Measurements from ENCODE around the gene SAMD8. TPM values are rescaled to one million over a fixed set of nuclear protein-coding genes. Genes with fewer than 3 reads are reported as not detected.

Gene SAMD8
- total and polyA plus RNA-seq, 7 donors, result 10.8 to 44.2 (median 35.1) TPM

DNA sequence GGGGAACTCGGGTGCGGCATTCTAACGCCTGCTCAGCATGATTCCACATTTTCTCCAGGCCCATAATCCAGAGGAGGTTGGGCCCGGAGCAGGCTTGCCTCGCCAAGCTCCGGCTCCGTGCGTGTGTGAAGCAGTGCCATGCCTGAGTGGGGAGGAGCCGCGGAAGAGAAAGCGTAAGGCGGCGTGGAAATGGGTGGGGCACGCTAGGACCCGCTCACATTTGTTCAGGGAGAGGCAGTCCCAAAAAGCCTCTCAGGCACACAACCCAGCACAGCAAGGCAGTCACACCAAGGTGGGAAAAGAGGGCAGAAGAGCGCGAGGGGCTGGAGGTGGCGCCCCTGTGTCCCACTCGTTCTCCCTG is 98.4 kb downstream of the SAMD8 start:
- peak overlapping the region; percentile 97 for H3K4me3 ChIP-seq
- peak; percentile 63 to 78 (median 70) for ATAC-seq
- no peaks in the 10 kb centered on the region for H3K27me3 ChIP-seq (ENCODE audit: insufficient read depth in 3 of 3, low read length in 2 of 3)
- TF ChIP-seq, protein P1, sequence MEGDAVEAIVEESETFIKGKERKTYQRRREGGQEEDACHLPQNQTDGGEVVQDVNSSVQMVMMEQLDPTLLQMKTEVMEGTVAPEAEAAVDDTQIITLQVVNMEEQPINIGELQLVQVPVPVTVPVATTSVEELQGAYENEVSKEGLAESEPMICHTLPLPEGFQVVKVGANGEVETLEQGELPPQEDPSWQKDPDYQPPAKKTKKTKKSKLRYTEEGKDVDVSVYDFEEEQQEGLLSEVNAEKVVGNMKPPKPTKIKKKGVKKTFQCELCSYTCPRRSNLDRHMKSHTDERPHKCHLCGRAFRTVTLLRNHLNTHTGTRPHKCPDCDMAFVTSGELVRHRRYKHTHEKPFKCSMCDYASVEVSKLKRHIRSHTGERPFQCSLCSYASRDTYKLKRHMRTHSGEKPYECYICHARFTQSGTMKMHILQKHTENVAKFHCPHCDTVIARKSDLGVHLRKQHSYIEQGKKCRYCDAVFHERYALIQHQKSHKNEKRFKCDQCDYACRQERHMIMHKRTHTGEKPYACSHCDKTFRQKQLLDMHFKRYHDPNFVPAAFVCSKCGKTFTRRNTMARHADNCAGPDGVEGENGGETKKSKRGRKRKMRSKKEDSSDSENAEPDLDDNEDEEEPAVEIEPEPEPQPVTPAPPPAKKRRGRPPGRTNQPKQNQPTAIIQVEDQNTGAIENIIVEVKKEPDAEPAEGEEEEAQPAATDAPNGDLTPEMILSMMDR (IDR thresholded peaks at IDR 0.05), result no peak
- peaks cover 54% of the 10 kb centered on the region for H3K4me1 ChIP-seq
- H3K9me3 ChIP-seq, result no peaks in the 10 kb centered on the region
- H3K36me3 ChIP-seq (ENCODE audit: insufficient read depth in 1 of 2, low read depth in 1 of 2), result peaks cover 3 to 33% of the 10 kb centered on the region in 2 donors
- intact Hi-C loops (cut with DNase I), result loop anchor here (2.0 to 5.0 kb wide), 2 partner anchors 98 to 99 kb away; partner anchors contain the start of gene SAMD8 (in 2 of the 2)
- peak overlapping the region; percentile 100 for H3K27ac ChIP-seq
- DNase-seq, result peak; percentile 85 to 93
- 0 to 1% (median 0%) methylated on average over 15 to 19 of the region's 19 CpGs for WGBS, 3 donors

DNA sequence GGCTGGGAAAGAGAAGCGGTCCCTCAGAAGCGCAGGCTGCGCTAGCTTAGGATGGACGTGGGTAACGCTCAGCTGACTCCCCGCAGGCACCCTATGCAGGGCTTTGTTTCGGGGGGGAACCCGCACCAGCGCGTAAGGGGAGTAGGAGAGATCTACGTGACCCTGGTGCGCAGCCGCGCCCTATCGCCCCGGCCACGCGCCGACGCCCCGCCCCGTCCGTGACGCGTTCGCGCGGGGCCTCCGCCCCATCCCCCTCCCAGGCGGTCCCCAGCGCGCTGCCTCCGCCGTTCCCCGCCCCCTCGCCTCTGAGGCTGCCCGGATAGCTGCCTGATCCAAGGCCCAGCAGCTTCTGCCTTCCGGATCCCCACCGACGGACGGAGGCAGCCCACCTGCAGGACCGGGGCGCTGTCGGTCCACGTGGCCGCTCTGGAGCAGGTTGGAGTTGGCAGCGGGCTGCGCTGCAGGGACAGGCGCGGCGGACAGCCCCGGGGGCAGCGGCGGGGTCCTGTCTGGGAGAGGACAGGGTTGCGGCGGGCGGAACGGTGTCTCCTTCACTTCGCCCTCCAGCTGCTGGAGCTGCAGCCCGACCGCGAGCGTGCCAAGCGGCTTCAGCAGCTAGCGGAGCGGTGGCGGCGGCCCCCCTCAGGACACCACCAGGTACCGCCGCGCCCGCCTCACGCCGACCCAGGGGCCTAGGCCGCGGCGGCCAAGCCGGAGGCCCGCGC is 99.0 kb downstream of the SAMD8 start, which contains the start of gene VDAC2:
VDAC2 (plus strand) TSS at position 515 of the 725 bp plus-strand sequence. CDS start 363 bp downstream, outside the sequence.
- WGBS, 3 donors, result 0% methylated on average over 40 to 80 of the region's 80 CpGs
- Histone ChIP-seq H3K36me3 (ENCODE audit: insufficient read depth in 1 of 2, low read depth in 1 of 2) (peaks cover 3 to 39% of the 10 kb centered on the region in 2 donors), H3K9me3 (no peaks in the 10 kb centered on the region), H3K27me3 (ENCODE audit: insufficient read depth in 3 of 3, low read length in 2 of 3) (no peaks in the 10 kb centered on the region), H3K4me1 (peaks cover 55% of the 10 kb centered on the region), H3K27ac (peak within 1 kb of the TSS; percentile 100), H3K4me3 (peak within 1 kb of the TSS; percentile 97)
- ATAC-seq, result peak; percentile 94 to 97 (median 95)
- TF ChIP-seq, protein P1 (IDR thresholded peaks at IDR 0.05), result no peak
- intact Hi-C loops (cut with DNase I), result loop anchor here (2.0 to 5.0 kb wide), 2 partner anchors 98 to 100 kb away; partner anchors contain the start of gene SAMD8 (in 2 of the 2)
- peak; percentile 92 to 97 for DNase-seq

DNA sequence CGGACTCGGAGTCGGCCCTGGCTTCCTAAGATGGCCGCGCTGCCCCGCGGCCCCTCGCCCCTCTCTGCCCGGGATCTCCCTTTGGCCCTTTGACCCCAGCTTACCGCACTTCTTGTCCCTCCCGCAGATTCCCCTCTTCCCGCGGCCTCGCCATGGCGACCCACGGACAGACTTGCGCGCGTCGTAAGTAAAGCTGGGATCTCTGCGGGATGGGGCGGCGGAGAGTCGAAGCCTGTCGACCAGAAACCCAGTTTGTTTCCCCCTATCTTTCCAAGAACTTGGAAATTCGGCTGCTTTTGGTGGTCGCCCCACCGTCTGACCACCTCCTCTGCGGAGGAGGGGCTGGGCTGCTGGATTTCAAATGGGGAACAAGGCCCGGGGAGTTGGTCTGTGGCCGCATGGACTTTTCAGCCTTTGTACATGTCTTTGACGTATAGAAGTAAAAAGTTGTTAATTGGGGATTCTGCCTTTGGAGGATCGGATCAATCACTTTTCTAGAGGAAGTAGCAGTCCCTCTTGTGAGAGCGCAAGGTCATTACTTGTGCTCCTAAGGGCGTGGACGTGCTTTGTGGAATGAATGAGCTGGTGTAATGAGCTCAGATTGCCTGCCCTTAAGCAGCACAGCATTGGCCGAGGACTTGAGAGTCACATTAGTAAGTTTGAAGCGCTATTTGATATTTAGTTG is 99.7 kb downstream of the SAMD8 start:
- peak overlapping the region; percentile 97 for H3K4me3 ChIP-seq
- DNase-seq (no peak), ATAC-seq (peak in 3 of 4 donors; percentile 37 to 53 (median 45))
- H3K4me1 ChIP-seq, result peaks cover 62% of the 10 kb centered on the region
- 0 to 1% (median 0%) methylated on average over 35 to 38 of the region's 38 CpGs for WGBS, 3 donors
- no peaks in the 10 kb centered on the region for H3K27me3 ChIP-seq (ENCODE audit: insufficient read depth in 3 of 3, low read length in 2 of 3)
- intact Hi-C loops (cut with DNase I), result loop anchor here (2.0 to 5.0 kb wide), 2 partner anchors 99 to 100 kb away; partner anchors contain the start of gene SAMD8 (in 2 of the 2)
- TF ChIP-seq, protein P1 (IDR thresholded peaks at IDR 0.05), result no peak
- H3K36me3 ChIP-seq (ENCODE audit: insufficient read depth in 1 of 2, low read depth in 1 of 2), result peaks cover 3 to 46% of the 10 kb centered on the region in 2 donors
- H3K27ac ChIP-seq, result peak overlapping the region; percentile 100
- H3K9me3 ChIP-seq, result no peaks in the 10 kb centered on the region

DNA sequence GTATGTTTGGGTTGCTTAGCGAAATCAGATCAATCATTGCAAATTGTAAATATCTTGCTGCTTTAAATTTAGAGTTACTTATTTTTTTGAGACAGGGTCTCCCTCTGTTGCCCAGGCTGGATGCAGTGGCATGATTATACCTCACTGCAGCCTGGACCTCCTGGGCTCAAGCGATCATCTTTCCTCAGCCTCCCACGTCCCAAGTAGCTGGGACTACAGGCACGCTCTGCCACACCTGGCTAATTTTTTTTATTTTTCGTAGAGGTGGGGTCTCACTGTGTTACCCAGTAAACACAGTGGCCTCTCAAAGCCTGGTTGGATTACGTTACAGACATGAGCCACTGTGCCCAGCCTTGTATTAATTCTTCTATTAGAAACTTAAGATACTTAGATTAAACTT is 100.9 kb downstream of the SAMD8 start:
- Histone ChIP-seq H3K4me1 (peaks cover 66% of the 10 kb centered on the region), H3K27me3 (ENCODE audit: insufficient read depth in 3 of 3, low read length in 2 of 3) (no peaks in the 10 kb centered on the region), H3K4me3 (peak overlapping the region; percentile 97), H3K27ac (peak overlapping the region; percentile 100), H3K9me3 (no peaks in the 10 kb centered on the region), H3K36me3 (ENCODE audit: insufficient read depth in 1 of 2, low read depth in 1 of 2) (peaks cover 9 to 58% of the 10 kb centered on the region in 2 donors)
- TF ChIP-seq, protein P1 (IDR thresholded peaks at IDR 0.05), result no peak
- intact Hi-C loops (cut with DNase I), result loop anchor here in 1 of 2 donors (5.0 kb wide), 1 partner anchor 100 kb away; the partner anchor contains the start of gene SAMD8
- 60 to 73% (median 70%) methylated on average over 6 of the region's 6 CpGs for WGBS, 3 donors
- DNase-seq (no peak), ATAC-seq (no peak)
